Pancreas (tissue), 10 donors: ENCODE data around the gene ADCY2. TPM values are rescaled to one million over a fixed set of nuclear protein-coding genes. Genes with fewer than 3 reads are reported as not detected.

ENCODE experiments used
- ATAC-seq, 4 donors: fragments of 200-7000 bp; cut with Tn5 transposase; one replicate each; pipeline versions ENCODE4 v1.8.0 to v1.9.1; 2020; ENCODE audit warnings: mild to moderate bottlenecking in 4 of 4, moderate library complexity in 4 of 4
- DNase-seq, 6 donors: peaks; one replicate each; pipeline ENCODE4 v3.0.0-alpha.2; 2020
- FAIRE-seq: peaks from 2 replicates; lab custom pipeline; 2012; peaks lifted over from hg19 to GRCh38; lab: Jason Lieb, UNC
- H3K27ac ChIP-seq, 4 donors: fragments of 200-600 bp; sonication (generic); 1 replicate in 3 of 4; 2 replicates in 1 of 4; pipeline versions ENCODE4 v1.5.0 to v1.8.0; 2020
- H3K27me3 ChIP-seq, 4 donors: fragments of 200-600 bp; one replicate each; pipeline ENCODE4 v1.8.0; 2021
- H3K36me3 ChIP-seq, 3 donors: fragments of 200-600 bp; sonication (generic) in 1 of 3; one replicate each; pipeline versions ENCODE4 v1.5.0 to v1.8.0; 2020 to 2021
- H3K4me1 ChIP-seq, 3 donors: fragments of 200-600 bp; one replicate each; pipeline ENCODE4 v1.8.0; 2021
- H3K4me3 ChIP-seq, 4 donors: fragments of 200-600 bp; sonication (generic) in 2 of 4; one replicate each; pipeline versions ENCODE4 v1.5.0 to v1.8.0; 2020 to 2021
- H3K9me3 ChIP-seq, 4 donors: fragments of 200-600 bp; one replicate each; pipeline ENCODE4 v1.8.0; 2021
- CTCF ChIP-seq, 4 donors: fragments of 200-600 bp; sonication (generic) in 3 of 4; IDR thresholded peaks; one replicate each; pipeline versions ENCODE4 v1.5.0 to v1.8.0; 2021; ENCODE audit warnings: antibody characterized with exemption in 4 of 4
- WGBS, 2 donors: extraction: QIAGEN DNeasy Blood & Tissue Kit; methylation state at CpG; one replicate each; pipeline ENCODE4 v1.1.7; 2013; 5-methylcytosine and 5-hydroxymethylcytosine counted together
- intact Hi-C, 3 donors: fragments of 100-400 bp; cut with DNase I; formaldehyde crosslinking; loops; one replicate each; pipeline versions ENCODE4 v1.11.1 to v1.14.2; 2022
- polyA plus RNA-seq, 2 donors: library from polyadenylated mRNA; stranded (reverse); fragments of 200-250 nt; gene quantifications; one replicate each; pipeline ENCODE4 v1.2.3, GENCODE V29; 2013
- total RNA-seq, 6 donors: library from RNA; stranded (reverse); fragmentation: NEBNext Ultra II Directional in 4 of 6; extraction: Animal tissue kit (Norgen Biotek cat#: 25700) in 4 of 6; gene quantifications; one replicate each; pipeline versions ENCODE4 v1.2.1 to v1.2.4, GENCODE V29; 2021 to 2023
- donor health status: healthy with polysubstance abuse.
- donor health status: DM: no; HTN: no; CAD: no; lungs with moderate emphysema.
- donor health status: DM: no; HTN: no; CAD: no.
- donor health status: control.
- donor health status: control.
- donor health status: Bipolar disorder and iron deficiency.
- donor health status: DM: yes; HTN: yes; CAD: no.
- donor health status: DM: no; HTN: no; CAD: no.
- donor health status: DM: no; HTN: no; CAD: no.
- donor health status: DM: yes; HTN: yes; CAD: no.

ADCY2 gene
- total and polyA plus RNA-seq, 8 donors = 0.19 to 2.2 (median 0.50) TPM

- DNase-seq = no peak
- Histone ChIP-seq H3K27ac (no peak overlapping the region), H3K4me3 (no peak overlapping the region), H3K27me3 (no peaks in the 10 kb centered on the region), H3K4me1 (no peaks in the 10 kb centered on the region), H3K9me3 (no peaks in the 10 kb centered on the region), H3K36me3 (no peaks in the 10 kb centered on the region)
- TF ChIP-seq CTCF (IDR thresholded peaks at IDR 0.05) = no peak
- no peak for FAIRE-seq
- WGBS, 2 donors = 55 to 68% methylated on average over 3 of the region's 3 CpGs
- intact Hi-C loops = no loop called here
- no peak for ATAC-seq
Observed at GRCh38 chr5:7682379-7682778, 286.4 kb downstream of the ADCY2 start.

- FAIRE-seq = no peak
- 64 to 71% methylated on average over 3 of the region's 3 CpGs for WGBS, 2 donors
- Histone ChIP-seq H3K36me3 (no peaks in the 10 kb centered on the region), H3K4me1 (no peaks in the 10 kb centered on the region), H3K9me3 (no peaks in the 10 kb centered on the region), H3K4me3 (no peak overlapping the region), H3K27ac (no peak overlapping the region), H3K27me3 (no peaks in the 10 kb centered on the region)
- DNase-seq = no peak
- ATAC-seq = no peak
- TF ChIP-seq CTCF (IDR thresholded peaks at IDR 0.05) = no peak
- intact Hi-C loops = no loop called here
Observed at GRCh38 chr5:7683753-7684152, 287.8 kb downstream of the ADCY2 start.

GRCh38 chr5:7684826-7685225 is 288.9 kb downstream of the ADCY2 start:
- no peaks in the 10 kb centered on the region for H3K27me3 ChIP-seq
- no peak overlapping the region for H3K27ac ChIP-seq
- ATAC-seq = no peak
- H3K36me3 ChIP-seq = no peaks in the 10 kb centered on the region
- H3K4me3 ChIP-seq = no peak overlapping the region
- no peaks in the 10 kb centered on the region for H3K4me1 ChIP-seq
- DNase-seq = no peak
- H3K9me3 ChIP-seq = no peaks in the 10 kb centered on the region
- WGBS, 2 donors = 56 to 79% methylated on average over 5 of the region's 5 CpGs
- no peak for FAIRE-seq
- no peak for TF ChIP-seq CTCF (IDR thresholded peaks at IDR 0.05)
- intact Hi-C loops = no loop called here

GRCh38 chr5:7686794-7687193 is 290.9 kb downstream of the ADCY2 start:
- Histone ChIP-seq H3K27me3 (no peaks in the 10 kb centered on the region), H3K36me3 (no peaks in the 10 kb centered on the region), H3K4me1 (no peaks in the 10 kb centered on the region), H3K4me3 (no peak overlapping the region), H3K27ac (no peak overlapping the region), H3K9me3 (no peaks in the 10 kb centered on the region)
- DNase-seq (no peak), FAIRE-seq (no peak), ATAC-seq (no peak)
- 18 to 19% methylated on average over 1 of the region's 1 CpG for WGBS, 2 donors
- no peak for TF ChIP-seq CTCF (IDR thresholded peaks at IDR 0.05)
- intact Hi-C loops = no loop called here

- 62% methylated on average over 10 of the region's 10 CpGs for WGBS, 2 donors
- Histone ChIP-seq H3K9me3 (no peaks in the 10 kb centered on the region), H3K36me3 (no peaks in the 10 kb centered on the region), H3K27ac (no peak overlapping the region), H3K4me1 (no peaks in the 10 kb centered on the region), H3K4me3 (no peak overlapping the region), H3K27me3 (no peaks in the 10 kb centered on the region)
- TF ChIP-seq CTCF (IDR thresholded peaks at IDR 0.05) = no peak
- no peak for ATAC-seq
- DNase-seq = no peak
- no peak for FAIRE-seq
- intact Hi-C loops = no loop called here
Observed at GRCh38 chr5:7690557-7690956, 294.6 kb downstream of the ADCY2 start.
